ENCODE data around the gene TFF3.
"Not testable (repeated sequence)": the region's sequence is repeated elsewhere in the genome, so short reads cannot be mapped to it uniquely, and the experiment has no call there.

The TFF3 gene

DNA sequence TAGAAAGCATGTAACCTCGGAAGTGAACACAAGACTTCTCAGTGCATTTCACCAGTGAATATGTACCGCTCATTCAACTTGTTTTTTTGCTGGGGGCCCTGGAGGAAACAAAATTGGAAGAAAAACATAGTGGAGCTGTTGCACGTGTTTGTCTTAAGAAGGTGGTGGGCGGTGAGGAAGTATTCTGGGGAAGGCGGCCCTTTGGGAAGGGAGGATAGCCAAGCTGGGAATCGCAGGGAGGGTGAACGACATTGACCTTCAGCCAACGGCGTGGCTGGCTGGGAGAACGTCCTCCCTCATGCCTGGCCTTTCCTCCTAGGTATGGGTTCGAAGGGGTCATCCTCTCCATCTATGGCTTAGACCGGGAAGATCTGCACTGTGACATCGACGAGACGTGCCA lies 19.4 kb downstream of the TFF3 start:
- Histone ChIP-seq H3K27ac (ENCODE audit: low read depth, low read length) (no peak overlapping the region), H3K9ac (ENCODE audit: low read length) (no peak overlapping the region), H3K36me3 (ENCODE audit: control insufficient read depth, insufficient read depth, low read length) (no peaks in the 10 kb centered on the region), H3K9me3 (ENCODE audit: control insufficient read depth, insufficient read depth, low read depth, low read length) (no peaks in the 10 kb centered on the region; the same call in 1 of the 2 replicates), H3K4me1 (ENCODE audit: control insufficient read depth, insufficient read depth, low read length) (peaks cover 19% of the 10 kb centered on the region), H3K4me3 (ENCODE audit: low read depth, low read length) (no peak overlapping the region), H3K27me3 (ENCODE audit: control insufficient read depth, insufficient read depth, low read length) (no peaks in the 10 kb centered on the region; the same call in 1 of the 2 replicates)

DNA sequence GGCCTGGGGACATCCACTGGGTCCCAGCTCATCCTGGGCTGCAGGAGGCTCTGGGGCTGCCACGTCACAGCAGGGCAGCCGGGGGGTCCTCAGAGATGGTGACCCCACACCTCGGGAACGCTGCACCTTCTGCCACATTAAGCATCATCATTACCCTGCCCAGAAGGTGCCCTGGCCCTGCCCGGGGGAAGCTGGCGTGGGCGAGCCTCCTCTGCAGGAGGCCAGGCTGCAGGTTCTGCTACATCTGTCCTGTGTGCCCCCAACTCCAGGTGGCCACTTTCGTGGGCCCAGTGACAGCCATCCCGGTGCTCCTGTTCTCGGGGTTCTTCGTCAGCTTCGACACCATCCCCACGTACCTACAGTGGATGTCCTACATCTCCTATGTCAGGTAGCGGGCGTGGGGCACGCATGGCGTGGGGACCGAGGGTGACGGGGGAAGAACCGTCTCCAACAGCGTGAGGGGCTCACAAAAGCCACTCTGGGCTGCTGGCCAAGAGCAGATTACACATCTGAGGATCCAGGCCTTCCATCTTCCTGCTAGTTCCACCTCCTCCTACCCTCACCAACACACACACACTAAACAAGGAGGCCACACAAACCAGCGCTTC lies 20.8 kb downstream of the TFF3 start:
- H3K27ac ChIP-seq (ENCODE audit: low read depth, low read length), result no peak overlapping the region
- no peak overlapping the region for H3K9ac ChIP-seq (ENCODE audit: low read length)
- no peaks in the 10 kb centered on the region for H3K36me3 ChIP-seq (ENCODE audit: control insufficient read depth, insufficient read depth, low read length)
- H3K4me1 ChIP-seq (ENCODE audit: control insufficient read depth, insufficient read depth, low read length), result peaks cover 22% of the 10 kb centered on the region
- peaks cover 3% of the 10 kb centered on the region; the same call in 1 of the 2 replicates for H3K9me3 ChIP-seq (ENCODE audit: control insufficient read depth, insufficient read depth, low read depth, low read length)
- H3K4me3 ChIP-seq (ENCODE audit: low read depth, low read length), result no peak overlapping the region
- no peaks in the 10 kb centered on the region; the same call in 1 of the 2 replicates for H3K27me3 ChIP-seq (ENCODE audit: control insufficient read depth, insufficient read depth, low read length)

DNA sequence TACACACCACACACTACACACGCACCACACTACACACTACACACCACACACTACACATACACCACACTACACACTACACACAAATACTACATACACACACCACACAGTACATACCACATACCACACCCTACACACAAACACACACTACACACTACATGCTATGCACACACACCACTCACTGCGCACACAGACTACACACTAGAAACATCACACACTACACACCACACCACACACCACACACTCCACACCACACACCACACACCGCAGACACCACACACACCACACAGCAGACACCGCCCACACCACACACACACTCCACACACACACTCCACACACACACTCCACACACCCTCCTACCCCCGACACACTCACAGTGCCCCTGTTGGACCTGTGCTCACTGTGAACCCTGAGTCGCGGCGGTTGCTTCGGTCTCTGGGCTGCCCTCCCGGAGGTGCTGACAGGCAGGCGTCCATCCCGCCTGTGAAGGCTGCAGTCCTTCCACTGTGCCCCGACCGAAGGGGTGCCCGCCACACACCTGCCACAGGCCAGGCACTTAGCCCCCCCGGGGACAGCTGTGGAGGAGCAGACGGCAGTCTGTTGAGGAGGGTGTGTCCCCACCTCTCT lies 21.4 kb downstream of the TFF3 start:
- no peaks in the 10 kb centered on the region for H3K36me3 ChIP-seq (ENCODE audit: control insufficient read depth, insufficient read depth, low read length)
- H3K4me3 ChIP-seq (ENCODE audit: low read depth, low read length), result no peak overlapping the region
- no peaks in the 10 kb centered on the region; the same call in 1 of the 2 replicates for H3K27me3 ChIP-seq (ENCODE audit: control insufficient read depth, insufficient read depth, low read length)
- peaks cover 19% of the 10 kb centered on the region for H3K4me1 ChIP-seq (ENCODE audit: control insufficient read depth, insufficient read depth, low read length)
- H3K9me3 ChIP-seq (ENCODE audit: control insufficient read depth, insufficient read depth, low read depth, low read length), result peaks cover 9% of the 10 kb centered on the region
- no peak overlapping the region for H3K9ac ChIP-seq (ENCODE audit: low read length)
- no peak overlapping the region for H3K27ac ChIP-seq (ENCODE audit: low read depth, low read length)

DNA sequence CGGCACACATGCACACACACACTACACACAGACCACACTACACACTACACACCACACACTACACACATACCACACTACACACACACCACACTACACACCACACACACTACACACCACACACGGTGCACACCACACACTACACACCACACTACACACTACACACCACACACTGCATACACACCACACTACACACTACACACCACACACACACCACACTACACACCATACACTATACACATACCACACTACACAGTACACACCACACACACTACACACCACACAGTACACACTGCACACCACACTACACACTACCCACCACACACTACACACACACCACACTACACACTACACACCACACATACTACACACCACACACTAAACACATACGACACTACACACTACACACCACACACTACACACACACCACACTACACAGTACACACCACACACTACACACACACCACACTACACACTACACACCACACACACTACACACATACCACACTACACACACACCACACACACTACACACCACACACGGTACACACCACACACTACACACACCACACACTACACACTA lies 22.6 kb downstream of the TFF3 start:
- H3K9ac ChIP-seq (ENCODE audit: low read length); H3K27ac ChIP-seq (ENCODE audit: low read depth, low read length); H3K4me3 ChIP-seq (ENCODE audit: low read depth, low read length); H3K4me1 ChIP-seq (ENCODE audit: control insufficient read depth, insufficient read depth, low read length); H3K36me3 ChIP-seq (ENCODE audit: control insufficient read depth, insufficient read depth, low read length); H3K27me3 ChIP-seq (ENCODE audit: control insufficient read depth, insufficient read depth, low read length): not testable (repeated sequence)
- H3K9me3 ChIP-seq (ENCODE audit: control insufficient read depth, insufficient read depth, low read depth, low read length), result peaks cover 13% of the 10 kb centered on the region

DNA sequence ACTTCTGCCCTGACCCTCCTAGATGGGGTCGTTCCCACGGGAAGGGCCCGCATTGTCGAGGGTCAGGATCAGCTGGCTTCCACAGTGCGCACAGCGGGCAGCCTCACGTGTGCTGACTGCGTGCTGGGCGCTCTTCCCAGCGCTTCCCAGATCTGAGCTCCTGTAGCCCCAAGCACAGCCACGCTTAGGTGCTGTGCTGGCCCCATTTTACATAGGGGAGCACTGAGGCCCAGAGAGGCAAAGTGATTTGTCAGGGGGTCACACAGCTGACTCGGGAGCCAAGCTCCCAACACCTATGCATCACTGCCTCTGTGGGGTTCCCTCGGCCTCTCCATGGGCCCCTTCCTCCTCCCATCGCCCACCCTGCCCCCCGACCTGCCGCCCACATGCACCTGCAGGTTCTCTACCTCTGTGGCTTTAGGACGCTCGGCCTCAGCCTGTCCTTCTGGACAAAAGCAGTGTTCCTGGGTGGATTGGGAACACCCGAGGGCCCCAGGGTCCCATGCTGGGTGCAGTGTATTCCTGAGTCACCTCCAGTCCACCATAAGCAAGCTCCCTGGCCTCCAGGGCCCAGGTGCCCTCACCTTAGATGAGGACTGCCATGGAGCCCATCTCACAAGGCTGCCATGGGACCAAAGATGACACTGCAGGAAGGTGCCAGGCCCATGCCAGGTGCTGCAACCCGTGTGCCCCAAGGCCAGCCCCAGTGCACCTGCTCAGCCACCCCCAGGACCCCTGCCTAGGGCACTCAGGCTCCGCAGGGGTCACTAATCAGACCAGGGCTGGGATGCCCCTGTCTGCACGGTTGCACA lies 23.3 kb downstream of the TFF3 start:
- no peak overlapping the region for H3K4me3 ChIP-seq (ENCODE audit: low read depth, low read length)
- no peak overlapping the region for H3K9ac ChIP-seq (ENCODE audit: low read length)
- peaks cover 3% of the 10 kb centered on the region; the same call in 1 of the 2 replicates for H3K4me1 ChIP-seq (ENCODE audit: control insufficient read depth, insufficient read depth, low read length)
- no peaks in the 10 kb centered on the region for H3K36me3 ChIP-seq (ENCODE audit: control insufficient read depth, insufficient read depth, low read length)
- H3K27me3 ChIP-seq (ENCODE audit: control insufficient read depth, insufficient read depth, low read length), result no peaks in the 10 kb centered on the region; the same call in 1 of the 2 replicates
- peaks cover 13% of the 10 kb centered on the region for H3K9me3 ChIP-seq (ENCODE audit: control insufficient read depth, insufficient read depth, low read depth, low read length)
- no peak overlapping the region for H3K27ac ChIP-seq (ENCODE audit: low read depth, low read length)

DNA sequence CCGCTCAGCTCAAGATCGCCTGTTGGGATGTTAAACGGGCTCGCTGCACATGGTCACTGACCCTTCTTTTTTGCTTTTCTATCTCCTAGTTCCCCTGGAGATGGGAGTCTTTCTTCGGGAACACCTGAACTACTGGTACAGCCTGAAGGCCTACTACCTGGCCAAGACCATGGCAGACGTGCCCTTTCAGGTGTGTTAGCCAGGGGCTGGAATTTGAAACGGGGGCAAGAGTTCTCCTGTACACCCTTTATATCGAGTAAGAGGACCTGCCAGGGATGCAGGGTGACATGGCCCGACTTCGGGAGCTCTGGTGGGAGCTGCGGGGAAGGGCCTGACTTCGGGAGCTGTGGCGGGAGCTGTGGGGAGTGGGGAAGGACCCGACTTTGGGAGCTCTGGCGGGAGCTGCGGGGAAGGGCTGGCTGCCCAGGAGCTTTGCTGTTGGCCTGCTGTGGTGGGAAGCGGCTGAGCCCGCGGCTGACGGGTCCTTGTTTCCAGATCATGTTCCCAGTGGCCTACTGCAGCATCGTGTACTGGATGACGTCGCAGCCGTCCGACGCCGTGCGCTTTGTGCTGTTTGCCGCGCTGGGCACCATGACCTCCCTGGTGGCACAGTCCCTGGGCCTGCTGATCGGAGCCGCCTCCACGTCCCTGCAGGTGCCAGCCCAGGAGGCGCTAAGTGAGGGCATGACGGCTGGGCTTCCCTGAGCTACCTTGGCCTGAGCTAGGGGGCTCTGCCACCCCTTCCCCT lies 24.0 kb downstream of the TFF3 start:
- H3K4me1 ChIP-seq (ENCODE audit: control insufficient read depth, insufficient read depth, low read length), result peaks cover 3% of the 10 kb centered on the region; the same call in 1 of the 2 replicates
- H3K9ac ChIP-seq (ENCODE audit: low read length), result no peak overlapping the region
- H3K4me3 ChIP-seq (ENCODE audit: low read depth, low read length), result no peak overlapping the region
- H3K36me3 ChIP-seq (ENCODE audit: control insufficient read depth, insufficient read depth, low read length), result no peaks in the 10 kb centered on the region
- no peak overlapping the region for H3K27ac ChIP-seq (ENCODE audit: low read depth, low read length)
- H3K27me3 ChIP-seq (ENCODE audit: control insufficient read depth, insufficient read depth, low read length), result no peaks in the 10 kb centered on the region; the same call in 1 of the 2 replicates
- peaks cover 13% of the 10 kb centered on the region for H3K9me3 ChIP-seq (ENCODE audit: control insufficient read depth, insufficient read depth, low read depth, low read length)

DNA sequence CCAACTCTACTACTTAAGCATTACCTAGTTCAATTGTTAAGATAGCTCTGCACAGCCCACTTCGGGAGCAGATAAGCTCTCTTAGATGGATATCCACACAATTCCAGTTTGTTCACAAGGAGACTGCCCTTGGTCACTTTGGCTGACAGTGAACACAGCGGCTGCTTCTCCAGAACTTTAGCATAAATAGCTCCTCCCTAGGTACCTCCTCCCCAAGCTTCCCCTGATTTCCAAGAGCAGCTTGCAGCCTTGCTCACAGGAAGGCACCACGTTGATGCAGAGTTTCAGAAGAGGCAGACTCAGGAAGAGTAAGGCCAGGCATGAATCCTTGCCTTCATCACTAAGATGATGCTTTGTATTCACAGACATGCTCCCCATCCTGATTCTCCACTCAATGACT lies 24.7 kb downstream of the TFF3 start:
- H3K27me3 ChIP-seq (ENCODE audit: control insufficient read depth, insufficient read depth, low read length), result no peaks in the 10 kb centered on the region; the same call in 1 of the 2 replicates
- H3K36me3 ChIP-seq (ENCODE audit: control insufficient read depth, insufficient read depth, low read length), result no peaks in the 10 kb centered on the region
- H3K9me3 ChIP-seq (ENCODE audit: control insufficient read depth, insufficient read depth, low read depth, low read length), result peaks cover 13% of the 10 kb centered on the region
- H3K27ac ChIP-seq (ENCODE audit: low read depth, low read length), result no peak overlapping the region
- H3K4me3 ChIP-seq (ENCODE audit: low read depth, low read length), result no peak overlapping the region
- peaks cover 3% of the 10 kb centered on the region; the same call in 1 of the 2 replicates for H3K4me1 ChIP-seq (ENCODE audit: control insufficient read depth, insufficient read depth, low read length)
- no peak overlapping the region for H3K9ac ChIP-seq (ENCODE audit: low read length)

DNA sequence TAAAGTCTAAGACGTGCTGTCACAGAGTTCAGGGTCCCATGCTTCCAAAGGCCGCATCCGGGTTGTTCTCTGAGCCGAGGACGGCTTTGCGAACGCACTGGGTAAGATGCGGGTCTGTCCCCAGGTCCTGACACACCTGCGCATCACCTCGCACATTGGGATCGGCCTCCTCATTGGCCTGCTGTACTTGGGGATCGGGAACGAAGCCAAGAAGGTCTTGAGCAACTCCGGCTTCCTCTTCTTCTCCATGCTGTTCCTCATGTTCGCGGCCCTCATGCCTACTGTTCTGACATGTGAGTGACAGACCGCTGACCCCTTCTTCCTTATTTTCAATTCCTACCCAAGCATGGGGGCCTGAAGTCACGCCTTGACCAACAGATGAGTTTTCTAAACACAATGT lies 25.3 kb downstream of the TFF3 start:
- no peaks in the 10 kb centered on the region for H3K36me3 ChIP-seq (ENCODE audit: control insufficient read depth, insufficient read depth, low read length)
- no peak overlapping the region for H3K4me3 ChIP-seq (ENCODE audit: low read depth, low read length)
- no peak overlapping the region for H3K9ac ChIP-seq (ENCODE audit: low read length)
- H3K27me3 ChIP-seq (ENCODE audit: control insufficient read depth, insufficient read depth, low read length), result no peaks in the 10 kb centered on the region
- no peak overlapping the region for H3K27ac ChIP-seq (ENCODE audit: low read depth, low read length)
- H3K9me3 ChIP-seq (ENCODE audit: control insufficient read depth, insufficient read depth, low read depth, low read length), result peaks cover 13% of the 10 kb centered on the region
- peaks cover 3% of the 10 kb centered on the region; the same call in 1 of the 2 replicates for H3K4me1 ChIP-seq (ENCODE audit: control insufficient read depth, insufficient read depth, low read length)

DNA sequence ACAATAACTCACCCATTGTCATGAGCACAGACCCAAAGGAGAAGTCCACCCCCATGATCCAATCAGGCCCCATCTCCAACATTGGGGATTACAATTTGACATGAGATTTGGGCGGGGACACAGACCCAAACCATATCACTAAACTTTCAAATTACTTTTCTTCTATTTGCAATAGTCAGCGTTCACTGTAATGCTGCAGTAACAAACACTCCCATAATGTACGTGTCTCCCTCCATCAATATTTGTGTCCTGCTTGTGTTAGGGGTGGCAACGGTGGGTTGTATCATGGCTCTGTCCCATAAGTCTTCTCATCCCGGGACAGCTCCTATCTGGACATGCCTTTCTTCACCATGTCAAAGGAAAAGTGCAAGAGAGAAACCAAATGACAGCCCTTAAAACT lies 26.2 kb downstream of the TFF3 start:
- Histone ChIP-seq H3K9ac (ENCODE audit: low read length) (no peak overlapping the region), H3K27ac (ENCODE audit: low read depth, low read length) (no peak overlapping the region), H3K4me3 (ENCODE audit: low read depth, low read length) (no peak overlapping the region), H3K36me3 (ENCODE audit: control insufficient read depth, insufficient read depth, low read length) (no peaks in the 10 kb centered on the region), H3K27me3 (ENCODE audit: control insufficient read depth, insufficient read depth, low read length) (no peaks in the 10 kb centered on the region), H3K4me1 (ENCODE audit: control insufficient read depth, insufficient read depth, low read length) (peaks cover 3% of the 10 kb centered on the region; the same call in 1 of the 2 replicates), H3K9me3 (ENCODE audit: control insufficient read depth, insufficient read depth, low read depth, low read length) (peaks cover 13% of the 10 kb centered on the region)

DNA sequence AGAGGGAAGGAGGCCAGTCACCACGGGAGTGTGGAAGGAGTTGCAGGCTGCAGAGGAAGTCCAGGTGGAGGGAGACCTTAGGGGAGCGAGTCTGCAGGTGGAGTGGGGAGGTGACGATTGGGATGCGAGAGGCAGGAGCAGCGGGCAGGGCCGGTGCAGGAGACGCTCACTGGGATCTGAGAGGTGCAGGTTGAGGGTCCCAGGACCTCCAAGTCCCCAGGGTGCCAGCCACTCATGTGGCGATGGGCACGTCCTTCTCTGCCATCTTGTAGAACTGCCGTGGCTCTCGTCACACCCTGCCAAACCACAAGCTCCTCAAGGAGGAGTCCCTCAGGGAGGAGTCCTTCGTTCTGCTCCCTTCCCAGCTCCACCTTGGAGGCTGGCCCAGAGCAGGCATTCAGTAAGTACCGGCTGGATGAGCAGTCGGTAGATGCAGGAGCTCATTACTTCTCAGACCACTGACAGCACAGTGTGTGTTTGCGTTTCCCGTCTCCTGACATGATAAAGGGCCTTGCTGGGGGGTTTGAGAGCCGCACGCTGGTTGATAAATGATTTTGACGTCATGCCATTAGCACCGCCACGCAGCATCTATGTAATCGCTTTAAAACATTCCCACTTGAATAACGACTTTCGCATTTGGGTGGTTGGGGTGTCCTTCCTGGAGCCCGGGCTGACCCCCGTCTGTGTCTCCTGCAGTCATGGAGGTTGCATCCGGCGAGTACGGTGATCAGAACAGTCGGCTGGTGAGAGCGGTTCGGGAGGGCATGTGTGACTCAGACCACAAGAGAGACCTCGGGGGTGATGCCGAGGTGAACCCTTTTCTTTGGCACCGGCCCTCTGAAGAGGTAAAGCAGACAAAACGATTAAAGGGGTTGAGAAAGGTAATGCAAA lies 27.8 kb downstream of the TFF3 start:
- H3K27me3 ChIP-seq (ENCODE audit: control insufficient read depth, insufficient read depth, low read length), result no peaks in the 10 kb centered on the region
- H3K27ac ChIP-seq (ENCODE audit: low read depth, low read length), result no peak overlapping the region
- H3K9me3 ChIP-seq (ENCODE audit: control insufficient read depth, insufficient read depth, low read depth, low read length), result peaks cover 13% of the 10 kb centered on the region
- no peaks in the 10 kb centered on the region for H3K36me3 ChIP-seq (ENCODE audit: control insufficient read depth, insufficient read depth, low read length)
- no peak overlapping the region for H3K4me3 ChIP-seq (ENCODE audit: low read depth, low read length)
- peaks cover 3% of the 10 kb centered on the region; the same call in 1 of the 2 replicates for H3K4me1 ChIP-seq (ENCODE audit: control insufficient read depth, insufficient read depth, low read length)
- H3K9ac ChIP-seq (ENCODE audit: low read length), result no peak overlapping the region

Measured in HUES6 (cell line).